H9 (cell line): ENCODE results near the gene LY6G6F. TPM values are rescaled to one million over a fixed set of nuclear protein-coding genes. Genes with fewer than 3 reads are reported as not detected.
A peak's percentile ranks its signal among the peaks of the same experiment; 100 is the strongest.

Source experiments
- DNase-seq: peaks from one replicate; pipeline ENCODE4 v3.0.0-alpha.2; 2017
- H2AFZ ChIP-seq: one replicate; pipeline ENCODE4 v1.6.1; 2013; ENCODE audit warnings: mild to moderate bottlenecking, low read length, control low read depth, moderate library complexity
- H2AK5ac ChIP-seq: 2 replicates; pipeline ENCODE4 v1.6.1; 2013; ENCODE audit warnings: low read length, control low read depth, mixed read lengths; ENCODE audit not compliant: insufficient read length
- H2BK120ac ChIP-seq: one replicate; pipeline ENCODE4 v1.6.1; 2013; ENCODE audit warnings: low read depth, mild to moderate bottlenecking, low read length, control low read depth, inconsistent platforms; ENCODE audit not compliant: poor library complexity, severe bottlenecking
- H2BK12ac ChIP-seq: 2 replicates; pipeline ENCODE4 v1.6.1; 2013; ENCODE audit warnings: low read length, control low read depth, mixed read lengths, low read depth; ENCODE audit not compliant: insufficient read length
- H2BK15ac ChIP-seq: 2 replicates; pipeline ENCODE4 v1.6.1; 2013; ENCODE audit warnings: low read depth, low read length, control low read depth
- H2BK20ac ChIP-seq: one replicate; pipeline ENCODE4 v1.6.1; 2013; ENCODE audit warnings: low read depth, mild to moderate bottlenecking, low read length, control low read depth, inconsistent platforms; ENCODE audit not compliant: poor library complexity, severe bottlenecking
- H2BK5ac ChIP-seq: 2 replicates; pipeline ENCODE4 v1.6.1; 2013; ENCODE audit warnings: low read length, control low read depth, mixed read lengths; ENCODE audit not compliant: insufficient read length
- H3K14ac ChIP-seq: 2 replicates; pipeline ENCODE4 v1.6.1; 2013; ENCODE audit warnings: low read length, control low read depth; ENCODE audit not compliant: insufficient read depth
- H3K18ac ChIP-seq: 2 replicates; pipeline ENCODE4 v1.6.1; 2013; ENCODE audit warnings: low read depth, mild to moderate bottlenecking, mixed read lengths, low read length, control low read depth; ENCODE audit not compliant: insufficient read length
- H3K23ac ChIP-seq: 2 replicates; pipeline ENCODE4 v1.6.1; 2013; ENCODE audit warnings: low read length, control low read depth, mixed read lengths, low read depth; ENCODE audit not compliant: insufficient read length
- H3K23me2 ChIP-seq: 2 replicates; pipeline ENCODE4 v1.6.1; 2013; ENCODE audit warnings: low read depth, mild to moderate bottlenecking, mixed read lengths, low read length, control low read depth; ENCODE audit not compliant: insufficient read length, poor library complexity, severe bottlenecking
- H3K27ac ChIP-seq: 2 replicates; pipeline ENCODE4 v1.5.1; 2013; ENCODE audit warnings: low read length, control low read depth, mixed read lengths, low read depth; ENCODE audit not compliant: insufficient read length
- H3K27me3 ChIP-seq: 2 replicates; pipeline ENCODE4 v1.6.1; 2013; ENCODE audit warnings: low read length, control low read depth, inconsistent platforms; ENCODE audit not compliant: insufficient read depth
- H3K4ac ChIP-seq: 2 replicates; pipeline ENCODE4 v1.6.1; 2013; ENCODE audit warnings: low read depth, mild to moderate bottlenecking, control low read depth, inconsistent platforms, low read length, moderate library complexity
- H3K4me1 ChIP-seq: 2 replicates; pipeline ENCODE4 v1.6.1; 2013; ENCODE audit warnings: low read length, control low read depth, inconsistent platforms; ENCODE audit not compliant: insufficient read depth
- H3K4me2 ChIP-seq: 2 replicates; pipeline ENCODE4 v1.6.1; 2013; ENCODE audit warnings: low read length, control low read depth, mixed read lengths; ENCODE audit not compliant: insufficient read length, insufficient read depth
- H3K56ac ChIP-seq: 2 replicates; pipeline ENCODE4 v1.6.1; 2013; ENCODE audit warnings: low read depth, mild to moderate bottlenecking, mixed read lengths, low read length, control low read depth; ENCODE audit not compliant: insufficient read length
- H3K79me1 ChIP-seq: 2 replicates; pipeline ENCODE4 v1.6.1; 2013; ENCODE audit warnings: low read depth, mild to moderate bottlenecking, moderate library complexity, low read length, control low read depth, inconsistent platforms; ENCODE audit not compliant: insufficient read depth, poor library complexity, severe bottlenecking
- H3K79me2 ChIP-seq: 2 replicates; pipeline ENCODE4 v1.6.1; 2013; ENCODE audit warnings: low read length, control low read depth, inconsistent platforms; ENCODE audit not compliant: insufficient read depth
- H3K9ac ChIP-seq: 2 replicates; pipeline ENCODE4 v1.6.1; 2013; ENCODE audit warnings: low read length, control low read depth, mixed read lengths; ENCODE audit not compliant: insufficient read length; ENCODE audit errors: extremely low read depth
- H3K9me3 ChIP-seq: one replicate; pipeline ENCODE4 v1.6.1; 2013; ENCODE audit warnings: low read depth, low read length, inconsistent platforms; ENCODE audit not compliant: control insufficient read depth
- H3T11ph ChIP-seq: one replicate; pipeline ENCODE4 v1.6.1; 2013; ENCODE audit warnings: mild to moderate bottlenecking, low read length, control low read depth, inconsistent platforms
- H4K20me1 ChIP-seq: one replicate; pipeline ENCODE4 v1.6.1; 2013; ENCODE audit not compliant: control insufficient read depth, insufficient read length, insufficient read depth
- H4K5ac ChIP-seq: 2 replicates; pipeline ENCODE4 v1.6.1; 2013; ENCODE audit warnings: low read depth, mild to moderate bottlenecking, mixed read lengths, low read length, control low read depth; ENCODE audit not compliant: insufficient read length
- H4K8ac ChIP-seq: replicated peaks from 2 replicates; pipeline ENCODE4 v1.6.1; 2013; ENCODE audit warnings: low read length, control low read depth, mixed read lengths, low read depth; ENCODE audit not compliant: insufficient read length
- H4K91ac ChIP-seq: 2 replicates; pipeline ENCODE4 v1.6.1; 2013; ENCODE audit warnings: low read depth, mild to moderate bottlenecking, moderate library complexity, mixed read lengths, low read length, control low read depth; ENCODE audit not compliant: insufficient read length
- H3K27ac Mint-ChIP-seq, 3 experiments: 2 replicates in 2 of 3; 3 replicates in 1 of 3; pipeline ENCODE4 v1.8.0; 2020 to 2021; ENCODE audit warnings: mixed read lengths in 3 of 3, mild to moderate bottlenecking in 1 of 3, moderate library complexity in 1 of 3
- H3K27me3 Mint-ChIP-seq: 2 replicates; pipeline ENCODE4 v1.8.0; 2021; ENCODE audit warnings: low read depth, mild to moderate bottlenecking, moderate library complexity, mixed read lengths
- H3K36me3 Mint-ChIP-seq, 3 experiments: 2 replicates in 2 of 3; 3 replicates in 1 of 3; pipeline ENCODE4 v1.8.0; 2020 to 2021; ENCODE audit warnings: low read depth in 3 of 3, mixed read lengths in 3 of 3; ENCODE audit not compliant: insufficient read depth in 1 of 3
- H3K4me1 Mint-ChIP-seq, 2 experiments: 2 replicates each; pipeline ENCODE4 v1.8.0; 2020; ENCODE audit warnings: mixed read lengths in 2 of 2
- H3K4me3 Mint-ChIP-seq, 2 experiments: 2 replicates in 1 of 2; 3 replicates in 1 of 2; pipeline ENCODE4 v1.8.0; 2020 to 2021; ENCODE audit warnings: mild to moderate bottlenecking in 2 of 2, mixed read lengths in 2 of 2, moderate library complexity in 1 of 2
- H3K9me3 Mint-ChIP-seq, 2 experiments: 2 replicates in 1 of 2; 3 replicates in 1 of 2; pipeline ENCODE4 v1.8.0; 2020; ENCODE audit warnings: mild to moderate bottlenecking in 2 of 2, mixed read lengths in 2 of 2, moderate library complexity in 1 of 2
- WGBS: extraction: QIAGEN DNeasy Blood & Tissue Kit; methylation state at CpG from one replicate; pipeline ENCODE4 v1.1.7; 2013; ENCODE audit warnings: missing lambda C conversion rate, low lambda C conversion rate, mixed read lengths; ENCODE audit not compliant: insufficient read length; ENCODE audit errors: extremely low coverage; 5-methylcytosine and 5-hydroxymethylcytosine counted together
- total RNA-seq: library from RNA; stranded (reverse); gene quantifications from 2 replicates; pipeline ENCODE4 v1.2.1, GENCODE V29; 2021
- TF ChIP-seq, protein P1 (sequence below): fragments of 200-600 bp; sonication (generic); conservative IDR thresholded peaks from 3 replicates; pipeline ENCODE4 v1.8.0; 2021; ENCODE audit warnings: antibody characterized with exemption, mild to moderate bottlenecking

Gene LY6G6F
- total RNA-seq, 1 experiment from 2014 or later: not detected

GRCh38 chr6:31713465-31713864 lies 6.8 kb downstream of the LY6G6F start:
- Histone ChIP-seq H3K27ac (no peak overlapping the region), H3K27me3 (no peaks in the 10 kb centered on the region), H3K79me1 (no peaks in the 10 kb centered on the region), H4K8ac (no peak overlapping the region), H4K5ac (no peak overlapping the region), H2BK120ac (no peak overlapping the region), H2BK20ac (no peak overlapping the region), H3K23ac (no peak overlapping the region), H3K4ac (no peak overlapping the region), H4K91ac (no peak overlapping the region), H3K18ac (no peak overlapping the region), H3K9me3 (no peaks in the 10 kb centered on the region), H2BK15ac (no peak overlapping the region), H3K4me2 (no peak overlapping the region), H3T11ph (no peak overlapping the region), H2BK5ac (no peak overlapping the region), H3K14ac (0 out of 2 replicates have a peak overlapping the region, but pooled peaks have one; percentile 64), H3K23me2 (no peaks in the 10 kb centered on the region), H2AFZ (no peak overlapping the region), H3K56ac (no peak overlapping the region), H4K20me1 (no peaks in the 10 kb centered on the region), H2BK12ac (peak overlapping the region; percentile 15), H3K4me1 (peaks cover 5% of the 10 kb centered on the region; the same call in 1 of the 2 replicates), H3K9ac (no peak overlapping the region), H3K79me2 (no peaks in the 10 kb centered on the region), H2AK5ac (no peak overlapping the region)
- peak overlapping the region in 1 of 3 experiments; percentile 31; a peak in 1 of 7 replicates for H3K27ac Mint-ChIP-seq
- peaks cover 8% of the 10 kb centered on the region for H3K27me3 Mint-ChIP-seq
- no peak for DNase-seq
- H3K36me3 Mint-ChIP-seq: no peaks in the 10 kb centered on the region
- TF ChIP-seq, protein P1, sequence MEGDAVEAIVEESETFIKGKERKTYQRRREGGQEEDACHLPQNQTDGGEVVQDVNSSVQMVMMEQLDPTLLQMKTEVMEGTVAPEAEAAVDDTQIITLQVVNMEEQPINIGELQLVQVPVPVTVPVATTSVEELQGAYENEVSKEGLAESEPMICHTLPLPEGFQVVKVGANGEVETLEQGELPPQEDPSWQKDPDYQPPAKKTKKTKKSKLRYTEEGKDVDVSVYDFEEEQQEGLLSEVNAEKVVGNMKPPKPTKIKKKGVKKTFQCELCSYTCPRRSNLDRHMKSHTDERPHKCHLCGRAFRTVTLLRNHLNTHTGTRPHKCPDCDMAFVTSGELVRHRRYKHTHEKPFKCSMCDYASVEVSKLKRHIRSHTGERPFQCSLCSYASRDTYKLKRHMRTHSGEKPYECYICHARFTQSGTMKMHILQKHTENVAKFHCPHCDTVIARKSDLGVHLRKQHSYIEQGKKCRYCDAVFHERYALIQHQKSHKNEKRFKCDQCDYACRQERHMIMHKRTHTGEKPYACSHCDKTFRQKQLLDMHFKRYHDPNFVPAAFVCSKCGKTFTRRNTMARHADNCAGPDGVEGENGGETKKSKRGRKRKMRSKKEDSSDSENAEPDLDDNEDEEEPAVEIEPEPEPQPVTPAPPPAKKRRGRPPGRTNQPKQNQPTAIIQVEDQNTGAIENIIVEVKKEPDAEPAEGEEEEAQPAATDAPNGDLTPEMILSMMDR: no peak
- H3K9me3 Mint-ChIP-seq: no peaks in the 10 kb centered on the region
- WGBS: no CpG with 5 or more reads among the region's 4 CpGs
- H3K4me1 Mint-ChIP-seq: peaks cover 44 to 55% of the 10 kb centered on the region in 2 experiments
- H3K4me3 Mint-ChIP-seq: no peak overlapping the region; a peak in 1 of 5 replicates
